ENCODE measurements around the gene PIAS4.

PIAS4 gene

GRCh38 chr19:4064496-4065260 lies 57.1 kb downstream of the PIAS4 start:
- in situ Hi-C loops (cut with MboI; ENCODE audit: low sequenced_read_pairs, unreplicated experiment): no loop called here
- no peak for DNase-seq (ENCODE audit: low spot score)
- TF ChIP-seq CTCF (IDR thresholded peaks at IDR 0.05; ENCODE audit: borderline replicate concordance, control extremely low read depth, extremely low read depth, insufficient read depth, missing control alignments): no peak

- in situ Hi-C loops (cut with MboI; ENCODE audit: low sequenced_read_pairs, unreplicated experiment): no loop called here
- DNase-seq (ENCODE audit: low spot score): peak; percentile 100
Observed at GRCh38 chr19:4065430-4066175, 58.1 kb downstream of the PIAS4 start.

GRCh38 chr19:4066176-4066606 lies 58.7 kb downstream of the PIAS4 start:
- in situ Hi-C loops (cut with MboI; ENCODE audit: low sequenced_read_pairs, unreplicated experiment): no loop called here
- no peak for DNase-seq (ENCODE audit: low spot score)
- TF ChIP-seq CTCF (IDR thresholded peaks at IDR 0.05; ENCODE audit: borderline replicate concordance, control extremely low read depth, extremely low read depth, insufficient read depth, missing control alignments): no peak

More at GRCh38 chr19:4065430-4066175, 58.1 kb downstream of the PIAS4 start:
- TF ChIP-seq CTCF (IDR thresholded peaks at IDR 0.05; ENCODE audit: borderline replicate concordance, control extremely low read depth, extremely low read depth, insufficient read depth, missing control alignments): no peak

DNA sequence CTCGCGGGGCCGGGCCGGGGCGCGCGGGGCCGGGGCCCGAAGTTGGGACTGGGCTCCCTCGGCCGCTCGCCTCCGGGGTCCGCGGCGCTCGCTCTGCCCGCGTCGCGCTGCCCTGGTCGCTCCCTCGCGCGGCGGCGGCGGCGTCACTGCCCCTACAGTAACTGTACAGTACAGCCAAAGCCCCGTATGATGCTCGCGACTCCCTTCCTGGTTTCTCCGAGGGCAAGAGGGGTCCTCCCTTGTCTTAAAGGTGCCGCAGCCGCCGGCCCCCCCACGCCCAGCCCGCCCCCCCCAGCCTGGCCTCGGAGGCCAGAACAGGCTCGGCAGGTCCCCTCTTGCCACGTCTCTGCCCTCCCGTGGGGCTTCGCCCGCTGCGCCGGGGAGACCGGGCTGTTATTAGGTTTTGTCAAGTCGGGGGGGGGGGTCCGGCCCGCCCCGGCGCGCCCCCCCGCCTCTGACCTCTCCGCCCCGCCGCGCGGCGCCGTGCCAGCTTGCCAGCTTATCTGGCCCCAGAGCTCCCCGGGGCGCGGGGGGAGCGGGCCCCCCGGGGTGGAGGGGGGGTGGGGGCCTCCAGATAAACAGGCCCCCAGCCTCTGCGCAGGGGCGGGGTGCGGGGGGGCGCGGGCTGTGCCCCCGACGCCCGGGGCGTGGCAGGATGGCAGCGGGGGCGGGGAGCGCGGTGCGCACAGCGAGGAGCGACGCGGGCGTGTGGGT lies 59.3 kb downstream of the PIAS4 start, which contains the start of gene ZBTB7A:
TSS of gene ZBTB7A (minus strand) at position 218 of the 714 bp plus-strand sequence. CDS start 11,667 bp downstream, outside the sequence.
- peak; percentile 80 for DNase-seq (ENCODE audit: low spot score)
- in situ Hi-C loops (cut with MboI; ENCODE audit: low sequenced_read_pairs, unreplicated experiment): no loop called here
- no peak for TF ChIP-seq CTCF (IDR thresholded peaks at IDR 0.05; ENCODE audit: borderline replicate concordance, control extremely low read depth, extremely low read depth, insufficient read depth, missing control alignments)

DNA sequence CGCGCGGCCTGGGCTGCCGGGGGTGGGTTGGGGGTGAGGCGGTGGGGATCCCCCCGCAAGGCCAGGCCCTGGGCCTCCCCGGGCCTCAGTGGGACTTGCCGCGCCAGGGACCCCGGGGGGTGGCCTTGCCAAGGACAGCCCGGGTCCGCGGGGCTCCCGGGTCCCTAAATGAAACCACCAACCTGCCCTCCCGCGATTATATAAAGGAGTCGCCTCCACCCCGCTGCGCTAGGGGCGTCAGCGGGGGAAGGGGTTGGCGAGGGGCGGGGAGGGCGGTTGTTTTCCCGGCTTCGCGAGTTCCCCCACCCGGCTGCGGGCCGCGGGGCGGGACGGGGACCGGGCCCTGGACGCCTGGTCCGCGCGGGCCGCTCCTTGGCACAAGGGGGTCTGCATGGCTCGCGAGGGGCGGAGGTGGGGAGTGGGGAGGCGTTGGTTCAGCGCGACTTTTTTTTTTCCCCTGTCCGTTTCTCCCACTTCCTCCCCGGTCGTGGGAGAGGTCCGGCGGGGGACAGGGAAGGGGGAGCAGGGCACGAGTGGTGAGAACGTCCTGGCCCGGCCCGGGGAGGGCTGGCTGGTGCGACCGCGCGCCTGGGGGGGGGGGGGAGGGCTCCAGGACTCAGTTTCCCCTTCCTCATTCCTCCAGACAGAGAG lies 60.0 kb downstream of the PIAS4 start:
- DNase-seq (ENCODE audit: low spot score): no peak
- in situ Hi-C loops (cut with MboI; ENCODE audit: low sequenced_read_pairs, unreplicated experiment): no loop called here
- TF ChIP-seq CTCF (IDR thresholded peaks at IDR 0.05; ENCODE audit: borderline replicate concordance, control extremely low read depth, extremely low read depth, insufficient read depth, missing control alignments): no peak

Measured in GM13976 (cell line).